Esophagus (tissue), 2 donors: Measurements from ENCODE around the gene DBI. TPM values are rescaled to one million over a fixed set of nuclear protein-coding genes. Genes with fewer than 3 reads are reported as not detected.
"Not testable (repeated sequence)": the region's sequence is repeated elsewhere in the genome, so short reads cannot be mapped to it uniquely, and the experiment has no call there.

ENCODE experiments used
- H3K27ac ChIP-seq, 2 donors: one replicate each; pipeline ENCODE4 v1.5.1; 2013; ENCODE audit warnings: low read depth in 2 of 2, mild to moderate bottlenecking in 2 of 2, inconsistent platforms in 1 of 2, low read length in 1 of 2, moderate library complexity in 1 of 2
- H3K27me3 ChIP-seq, 2 donors: one replicate each; pipeline ENCODE4 v1.6.1; 2013; ENCODE audit warnings: low read length in 2 of 2, control low read depth in 1 of 2, mild to moderate bottlenecking in 1 of 2; ENCODE audit not compliant: insufficient read depth in 2 of 2, control insufficient read depth in 1 of 2
- H3K36me3 ChIP-seq, 2 donors: one replicate each; pipeline ENCODE4 v1.6.1; 2013; ENCODE audit warnings: low read length in 1 of 2; ENCODE audit not compliant: control insufficient read depth in 2 of 2, insufficient read depth in 2 of 2
- H3K4me1 ChIP-seq, 2 donors: one replicate each; pipeline ENCODE4 v1.6.1; 2013; ENCODE audit warnings: low read length in 1 of 2; ENCODE audit not compliant: control insufficient read depth in 2 of 2, insufficient read depth in 2 of 2
- H3K4me3 ChIP-seq, 2 donors: one replicate each; pipeline ENCODE4 v1.5.1; 2013; ENCODE audit warnings: low read length in 2 of 2, mild to moderate bottlenecking in 2 of 2, low read depth in 1 of 2, moderate library complexity in 1 of 2
- H3K9me3 ChIP-seq, 2 donors: one replicate each; pipeline ENCODE4 v1.6.1; 2013; ENCODE audit warnings: mild to moderate bottlenecking in 2 of 2, low read depth in 1 of 2, low read length in 1 of 2, moderate library complexity in 1 of 2; ENCODE audit not compliant: control insufficient read depth in 2 of 2, insufficient read depth in 1 of 2
- WGBS, 2 donors: extraction: QIAGEN DNeasy Blood & Tissue Kit; methylation state at CpG; one replicate each; pipeline ENCODE4 v1.1.7; 2013; 5-methylcytosine and 5-hydroxymethylcytosine counted together
- polyA plus RNA-seq, 2 donors: library from polyadenylated mRNA; stranded (reverse); fragments of 200-250 nt; gene quantifications; one replicate each; pipeline ENCODE4 v1.2.3, GENCODE V29; 2013
- donor health status: healthy with polysubstance abuse.
- donor health status: Bipolar disorder and iron deficiency.

DBI gene
- polyA plus RNA-seq, 2 donors: 823 to 1,063 TPM

GRCh38 chr2:119387381-119388129 is 20.8 kb downstream of the DBI start:
- no peaks in the 10 kb centered on the region for H3K9me3 ChIP-seq
- H3K27ac ChIP-seq: peak overlapping the region; percentile 80
- no peak overlapping the region for H3K4me3 ChIP-seq
- 27 to 29% methylated on average over 9 of the region's 9 CpGs for WGBS, 2 donors
- peaks cover 0 to 4% of the 10 kb centered on the region in 2 donors for H3K4me1 ChIP-seq
- H3K27me3 ChIP-seq: no peaks in the 10 kb centered on the region
- H3K36me3 ChIP-seq: no peaks in the 10 kb centered on the region

- Histone ChIP-seq H3K27me3 (no peaks in the 10 kb centered on the region), H3K4me3 (no peak overlapping the region), H3K4me1 (peaks cover 0 to 4% of the 10 kb centered on the region in 2 donors), H3K9me3 (no peaks in the 10 kb centered on the region), H3K36me3 (no peaks in the 10 kb centered on the region), H3K27ac (peak overlapping the region; percentile 31 to 74)
- 24 to 26% methylated on average over 5 of the region's 5 CpGs for WGBS, 2 donors
These were observed 23.0 kb downstream of the DBI start for GRCh38 chr2:119389615-119390306.

DNA sequence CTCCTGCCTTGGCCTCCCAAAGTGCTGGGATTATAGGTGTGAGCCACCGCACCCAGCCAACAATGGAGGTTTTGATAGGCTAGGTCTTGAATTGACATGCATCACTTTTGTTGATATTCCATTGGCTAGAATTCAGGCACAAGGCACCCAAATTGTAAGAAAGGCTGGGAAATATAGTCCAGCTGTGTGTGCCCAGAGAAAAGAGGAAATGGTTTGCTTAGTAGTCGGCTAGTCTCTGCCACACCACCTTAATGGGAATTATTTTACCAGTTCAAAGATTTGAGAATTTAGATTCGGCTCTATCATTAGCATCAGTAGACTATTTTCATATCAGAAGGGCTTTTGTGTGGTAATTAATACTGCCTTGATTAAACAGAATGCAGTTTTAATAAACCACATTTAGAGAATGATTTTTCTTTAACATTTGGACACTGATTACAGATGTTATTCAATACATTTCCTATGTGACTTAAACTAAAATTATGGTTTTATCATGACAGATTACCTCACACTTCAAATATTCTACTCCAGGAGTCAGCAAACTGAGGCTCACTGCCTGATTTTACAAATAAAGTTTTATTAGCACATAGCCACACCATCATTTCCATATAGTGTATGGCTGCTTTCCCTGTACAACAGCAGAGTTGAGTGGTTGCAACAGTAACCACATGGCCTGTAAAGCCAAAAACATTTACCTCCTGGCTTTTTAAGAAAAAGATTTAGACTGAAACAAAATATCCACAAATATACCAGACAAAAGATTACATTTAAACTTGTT is 27.4 kb downstream of the DBI start:
- H3K4me1 ChIP-seq: peaks cover 0 to 1% of the 10 kb centered on the region in 2 donors
- H3K27ac ChIP-seq: no peak overlapping the region
- no peaks in the 10 kb centered on the region for H3K36me3 ChIP-seq
- no peaks in the 10 kb centered on the region for H3K27me3 ChIP-seq
- no peak overlapping the region for H3K4me3 ChIP-seq
- no peaks in the 10 kb centered on the region for H3K9me3 ChIP-seq
- 84 to 85% methylated on average over 3 of the region's 3 CpGs for WGBS, 2 donors

GRCh38 chr2:119397196-119397595 is 30.4 kb downstream of the DBI start:
- no peaks in the 10 kb centered on the region for H3K36me3 ChIP-seq
- 88 to 95% methylated on average over 6 of the region's 6 CpGs for WGBS, 2 donors
- H3K4me1 ChIP-seq: no peaks in the 10 kb centered on the region
- no peak overlapping the region for H3K4me3 ChIP-seq
- no peak overlapping the region for H3K27ac ChIP-seq
- H3K9me3 ChIP-seq: no peaks in the 10 kb centered on the region
- no peaks in the 10 kb centered on the region for H3K27me3 ChIP-seq

DNA sequence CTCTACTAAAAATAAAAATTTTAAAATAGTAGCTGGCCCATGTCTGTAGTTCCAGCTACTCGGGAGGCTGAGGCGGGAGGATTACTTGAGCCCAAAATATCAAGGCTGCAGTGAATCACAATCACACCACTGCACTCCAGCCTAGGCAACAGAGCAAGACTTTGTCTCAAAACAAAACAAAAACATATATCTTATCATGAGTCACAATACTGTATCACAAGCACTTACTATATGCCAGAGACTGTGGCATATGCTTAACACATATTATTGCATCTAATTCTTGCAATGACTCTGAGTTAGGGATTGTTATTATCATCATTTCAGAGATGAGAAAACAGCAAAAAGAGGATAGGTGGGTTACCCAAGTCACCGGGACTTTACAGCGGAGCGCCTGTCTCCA is 35.3 kb downstream of the DBI start:
- no peaks in the 10 kb centered on the region for H3K9me3 ChIP-seq
- WGBS, 2 donors: 87 to 90% methylated on average over 5 of the region's 5 CpGs
- H3K27ac ChIP-seq: no peak overlapping the region

DNA sequence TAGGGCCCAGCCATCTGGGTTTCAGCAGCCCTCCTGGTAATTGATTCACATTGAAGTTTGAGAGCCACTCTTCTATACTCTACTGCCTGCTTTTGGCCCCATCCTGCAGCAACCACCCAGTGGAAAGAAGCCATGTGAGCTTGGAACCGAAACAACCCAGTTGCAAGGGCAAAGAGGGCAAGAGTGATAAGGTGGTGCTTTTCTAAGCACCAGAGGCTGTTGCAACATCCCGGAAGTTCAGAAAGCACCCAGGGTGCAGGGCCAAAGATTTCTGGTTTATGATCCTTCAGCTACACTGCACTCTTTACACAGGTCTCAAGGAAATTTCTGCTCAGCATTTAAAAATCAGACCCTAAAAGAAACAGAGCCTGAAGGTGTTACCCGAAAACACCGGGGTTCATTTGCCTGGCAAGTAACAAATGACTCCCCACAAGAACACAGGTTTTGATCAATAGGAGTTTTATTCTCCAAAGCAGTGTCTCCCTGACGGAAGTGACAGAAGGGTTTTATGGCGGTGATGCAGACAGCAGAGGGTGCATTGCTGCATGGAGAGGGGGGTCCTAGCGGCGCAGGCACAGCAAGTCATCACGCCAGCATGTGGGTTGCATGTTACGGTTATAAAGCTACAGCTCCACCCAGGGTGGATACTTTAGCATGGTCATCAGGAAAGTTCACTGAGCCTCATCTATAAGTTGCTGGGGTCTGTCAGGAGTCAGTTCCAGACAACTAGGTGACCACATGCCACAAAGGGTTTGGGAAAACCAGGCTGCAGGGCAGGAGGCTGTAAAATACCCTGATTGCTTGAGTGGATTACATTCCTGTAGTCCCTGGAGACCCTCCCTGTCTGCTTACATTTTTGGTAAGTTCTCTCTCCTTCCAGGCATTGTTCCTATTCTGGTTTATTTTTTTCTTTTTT is 36.1 kb downstream of the DBI start:
- no peaks in the 10 kb centered on the region for H3K36me3 ChIP-seq
- H3K4me3 ChIP-seq: no peak overlapping the region

More for the DNA sequence above, 35.3 kb downstream of the DBI start:
- Histone ChIP-seq H3K27me3 (no peaks in the 10 kb centered on the region), H3K4me3 (no peak overlapping the region), H3K36me3 (no peaks in the 10 kb centered on the region), H3K4me1 (no peaks in the 10 kb centered on the region)

DNA sequence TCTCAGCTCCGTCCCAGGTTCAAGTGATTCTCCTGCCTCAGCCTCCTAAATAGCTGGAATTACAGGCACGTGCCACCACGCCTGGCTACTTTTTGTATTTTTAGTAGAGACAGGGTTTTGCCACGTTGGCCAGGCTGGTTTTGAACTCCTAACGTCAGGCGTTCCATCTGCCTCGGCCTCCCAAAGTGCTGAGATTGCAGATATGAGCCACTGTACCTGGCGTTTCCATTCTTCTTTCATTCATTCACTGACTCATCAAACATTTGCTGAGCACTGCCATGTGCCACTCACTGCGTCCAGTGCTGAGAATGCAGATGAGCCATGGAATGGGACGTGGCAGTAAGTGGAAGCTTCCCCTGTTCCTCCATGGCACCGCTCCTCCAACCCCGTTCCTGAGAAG is 36.8 kb downstream of the DBI start:
- H3K4me3 ChIP-seq, H3K36me3 ChIP-seq, H3K4me1 ChIP-seq, H3K27ac ChIP-seq, H3K27me3 ChIP-seq, H3K9me3 ChIP-seq: not testable (repeated sequence)
- WGBS, 2 donors: 88 to 90% methylated on average over 12 of the region's 12 CpGs

More for the DNA sequence above, 36.1 kb downstream of the DBI start:
- no peaks in the 10 kb centered on the region for H3K9me3 ChIP-seq
- H3K27ac ChIP-seq: no peak overlapping the region
- WGBS, 2 donors: 68 to 76% methylated on average over 10 of the region's 10 CpGs
- no peaks in the 10 kb centered on the region for H3K27me3 ChIP-seq
- no peaks in the 10 kb centered on the region for H3K4me1 ChIP-seq

GRCh38 chr2:119405151-119405550 is 38.4 kb downstream of the DBI start:
- H3K27ac ChIP-seq: no peak overlapping the region
- no peaks in the 10 kb centered on the region for H3K4me1 ChIP-seq
- peaks cover 0 to 2% of the 10 kb centered on the region in 2 donors for H3K27me3 ChIP-seq
- H3K36me3 ChIP-seq: no peaks in the 10 kb centered on the region
- no peaks in the 10 kb centered on the region for H3K9me3 ChIP-seq
- no peak overlapping the region for H3K4me3 ChIP-seq
- 91 to 96% methylated on average over 2 of the region's 2 CpGs for WGBS, 2 donors
